Trophoblast cell (in vitro differentiated cells and primary cell): ENCODE results near the gene ATG7.
A peak's percentile ranks its signal among the peaks of the same experiment; 100 is the strongest.
"Not testable (repeated sequence)": the region's sequence is repeated elsewhere in the genome, so short reads cannot be mapped to it uniquely, and the experiment has no call there.

Experiments used
- DNase-seq, 2 donors: peaks; one replicate each; pipeline ENCODE4 v3.0.0-alpha.2; 2016
- H2AFZ ChIP-seq: 2 replicates; pipeline ENCODE4 v1.6.1; 2013; ENCODE audit warnings: low read length, moderate library complexity, mild to moderate bottlenecking; ENCODE audit not compliant: insufficient read depth, poor library complexity
- H2AK5ac ChIP-seq: 2 replicates; pipeline ENCODE4 v1.6.1; 2013; ENCODE audit warnings: mild to moderate bottlenecking, low read length
- H2BK120ac ChIP-seq: 2 replicates; pipeline ENCODE4 v1.6.1; 2013; ENCODE audit warnings: low read length, mild to moderate bottlenecking, moderate library complexity; ENCODE audit not compliant: insufficient read depth, poor library complexity
- H2BK12ac ChIP-seq: 2 replicates; pipeline ENCODE4 v1.6.1; 2013; ENCODE audit warnings: mild to moderate bottlenecking, low read length, moderate library complexity
- H2BK5ac ChIP-seq: 2 replicates; pipeline ENCODE4 v1.6.1; 2013; ENCODE audit warnings: low read length, low read depth, moderate library complexity, mild to moderate bottlenecking; ENCODE audit not compliant: poor library complexity
- H3K14ac ChIP-seq: 2 replicates; pipeline ENCODE4 v1.6.1; 2013; ENCODE audit warnings: mild to moderate bottlenecking, low read length
- H3K18ac ChIP-seq: 2 replicates; pipeline ENCODE4 v1.6.1; 2013; ENCODE audit warnings: mild to moderate bottlenecking, low read length
- H3K23ac ChIP-seq: 2 replicates; pipeline ENCODE4 v1.6.1; 2013; ENCODE audit warnings: low read length
- H3K27ac ChIP-seq: 2 replicates; pipeline ENCODE4 v1.5.1; 2013; ENCODE audit warnings: low read depth, mild to moderate bottlenecking, inconsistent platforms, low read length, moderate library complexity
- H3K27me3 ChIP-seq: 2 replicates; pipeline ENCODE4 v1.6.1; 2013; ENCODE audit warnings: inconsistent platforms, mild to moderate bottlenecking, low read length, moderate library complexity; ENCODE audit not compliant: insufficient read depth
- H3K36me3 ChIP-seq, 2 experiments: 1 replicate in 1 of 2; 2 replicates in 1 of 2; pipeline ENCODE4 v1.6.1; 2013; ENCODE audit warnings: low read length in 2 of 2, mild to moderate bottlenecking in 2 of 2, moderate library complexity in 1 of 2; ENCODE audit not compliant: insufficient read depth in 2 of 2, control insufficient read depth in 1 of 2
- H3K4ac ChIP-seq: 2 replicates; pipeline ENCODE4 v1.6.1; 2013; ENCODE audit warnings: low read depth, mild to moderate bottlenecking, low read length, moderate library complexity
- H3K4me1 ChIP-seq, 2 experiments: 1 replicate in 1 of 2; 2 replicates in 1 of 2; pipeline ENCODE4 v1.6.1; 2013; ENCODE audit warnings: low read length in 2 of 2, mild to moderate bottlenecking in 2 of 2, moderate library complexity in 1 of 2; ENCODE audit not compliant: insufficient read depth in 2 of 2, control insufficient read depth in 1 of 2
- H3K4me2 ChIP-seq: 2 replicates; pipeline ENCODE4 v1.6.1; 2013; ENCODE audit warnings: inconsistent platforms, mild to moderate bottlenecking, low read length, moderate library complexity
- H3K4me3 ChIP-seq: 2 replicates; pipeline ENCODE4 v1.5.1; 2013; ENCODE audit warnings: mild to moderate bottlenecking, low read depth, low read length, inconsistent platforms
- H3K79me1 ChIP-seq: one replicate; pipeline ENCODE4 v1.6.1; 2013; ENCODE audit warnings: low read length
- H3K79me2 ChIP-seq: 2 replicates; pipeline ENCODE4 v1.6.1; 2013; ENCODE audit warnings: low read length, mild to moderate bottlenecking; ENCODE audit not compliant: control insufficient read depth, insufficient read depth, poor library complexity
- H3K9ac ChIP-seq: 2 replicates; pipeline ENCODE4 v1.6.1; 2013; ENCODE audit warnings: mild to moderate bottlenecking, low read length
- H3K9me3 ChIP-seq: 2 replicates; pipeline ENCODE4 v1.6.1; 2013; ENCODE audit warnings: low read depth, mild to moderate bottlenecking, control low read depth, inconsistent platforms, low read length; ENCODE audit not compliant: insufficient read depth
- H4K12ac ChIP-seq: 2 replicates; pipeline ENCODE4 v1.6.1; 2013; ENCODE audit warnings: low read depth, mild to moderate bottlenecking, low read length, moderate library complexity
- H4K8ac ChIP-seq: 2 replicates; pipeline ENCODE4 v1.6.1; 2013; ENCODE audit warnings: low read depth, mild to moderate bottlenecking, low read length, moderate library complexity
- H4K91ac ChIP-seq: one replicate; pipeline ENCODE4 v1.6.1; 2013; ENCODE audit warnings: low read depth, mild to moderate bottlenecking, low read length, moderate library complexity
- WGBS: extraction: QIAGEN DNeasy Blood & Tissue Kit; methylation state at CpG from one replicate; pipeline ENCODE4 v1.1.7; 2013; ENCODE audit warnings: missing lambda C conversion rate; ENCODE audit not compliant: insufficient read length, insufficient coverage; ENCODE audit errors: extremely low coverage; 5-methylcytosine and 5-hydroxymethylcytosine counted together

The ATG7 gene

DNA sequence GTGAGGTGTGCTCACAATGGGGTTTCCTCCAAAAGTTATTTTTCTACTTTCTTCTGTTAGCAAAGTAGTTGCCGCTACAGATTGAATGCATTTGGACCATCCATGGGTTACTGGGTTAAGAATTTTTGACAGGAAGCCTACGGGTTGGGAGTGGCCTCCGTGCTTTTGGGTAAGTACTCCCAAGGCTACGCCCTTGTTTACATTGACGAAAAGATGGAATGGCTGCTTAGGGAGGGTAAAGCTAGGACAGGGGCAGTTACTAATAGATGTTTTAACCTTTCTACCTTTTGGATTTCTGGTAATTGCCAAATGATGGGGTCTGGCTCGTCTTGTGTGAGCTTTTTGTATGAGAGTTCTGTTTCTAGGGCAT lies 20.4 kb upstream of the ATG7 start:
- no peak overlapping the region for H2BK120ac ChIP-seq
- H2BK5ac ChIP-seq, result no peak overlapping the region
- no peaks in the 10 kb centered on the region for H3K9me3 ChIP-seq
- no peak overlapping the region for H3K14ac ChIP-seq
- no peak overlapping the region for H3K4ac ChIP-seq
- no peak overlapping the region for H3K18ac ChIP-seq
- no peak overlapping the region for H3K23ac ChIP-seq
- no peak overlapping the region for H4K91ac ChIP-seq
- H3K4me1 ChIP-seq, result peaks cover 3% of the 10 kb centered on the region in 2 experiments
- H3K36me3 ChIP-seq, result no peaks in the 10 kb centered on the region
- no peak for DNase-seq
- H2AFZ ChIP-seq, result no peak overlapping the region
- no peak overlapping the region for H4K12ac ChIP-seq
- H3K79me2 ChIP-seq, result no peaks in the 10 kb centered on the region
- H2BK12ac ChIP-seq, result no peak overlapping the region
- no peak overlapping the region for H3K4me3 ChIP-seq
- H4K8ac ChIP-seq, result no peak overlapping the region
- no peak overlapping the region for H2AK5ac ChIP-seq
- no peak overlapping the region for H3K4me2 ChIP-seq
- no peak overlapping the region for H3K9ac ChIP-seq
- peaks cover 11% of the 10 kb centered on the region for H3K79me1 ChIP-seq
- no peaks in the 10 kb centered on the region for H3K27me3 ChIP-seq
- peak overlapping the region; percentile 44 for H3K27ac ChIP-seq
- WGBS, result no CpG with 5 or more reads among the region's 6 CpGs

DNA sequence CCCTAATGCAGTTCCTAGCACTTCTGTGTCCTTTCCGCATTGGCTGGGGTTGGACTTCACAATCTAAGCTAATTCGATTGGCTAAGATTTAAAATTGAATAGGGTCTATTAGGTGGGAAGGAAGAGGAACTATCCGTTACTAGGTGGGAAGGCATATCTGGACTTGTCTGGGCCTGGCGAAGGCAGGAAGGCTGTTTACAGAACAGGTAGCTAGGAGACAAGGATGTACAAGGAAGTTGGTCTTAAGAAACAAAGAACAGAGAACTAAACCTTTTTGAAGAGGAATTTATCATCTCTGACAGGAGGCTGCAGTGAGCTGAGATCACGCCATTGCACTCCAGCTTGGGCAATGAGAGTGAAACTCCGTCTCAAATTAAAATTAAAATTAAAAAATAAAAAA lies 17.3 kb upstream of the ATG7 start:
- peaks cover 11% of the 10 kb centered on the region for H3K79me1 ChIP-seq
- WGBS, result no CpG with 5 or more reads among the region's 6 CpGs
- no peak overlapping the region for H4K12ac ChIP-seq
- H3K4ac ChIP-seq, result no peak overlapping the region
- no peaks in the 10 kb centered on the region for H3K27me3 ChIP-seq
- H2AK5ac ChIP-seq, result no peak overlapping the region
- peaks cover 3% of the 10 kb centered on the region in 2 experiments for H3K4me1 ChIP-seq
- no peak overlapping the region for H3K14ac ChIP-seq
- peak overlapping the region; percentile 70 for H2BK120ac ChIP-seq
- peak overlapping the region; percentile 18 for H2BK12ac ChIP-seq
- H3K36me3 ChIP-seq, result no peaks in the 10 kb centered on the region
- no peak overlapping the region for H3K23ac ChIP-seq
- H3K27ac ChIP-seq, result no peak overlapping the region
- DNase-seq, result no peak
- H3K18ac ChIP-seq, result no peak overlapping the region
- peak overlapping the region; percentile 26 for H2BK5ac ChIP-seq
- H3K9ac ChIP-seq, result no peak overlapping the region
- no peak overlapping the region for H4K91ac ChIP-seq
- H4K8ac ChIP-seq, result no peak overlapping the region
- H3K4me2 ChIP-seq, result no peak overlapping the region
- H3K79me2 ChIP-seq, result no peaks in the 10 kb centered on the region
- no peaks in the 10 kb centered on the region for H3K9me3 ChIP-seq
- no peak overlapping the region for H3K4me3 ChIP-seq
- H2AFZ ChIP-seq, result no peak overlapping the region

DNA sequence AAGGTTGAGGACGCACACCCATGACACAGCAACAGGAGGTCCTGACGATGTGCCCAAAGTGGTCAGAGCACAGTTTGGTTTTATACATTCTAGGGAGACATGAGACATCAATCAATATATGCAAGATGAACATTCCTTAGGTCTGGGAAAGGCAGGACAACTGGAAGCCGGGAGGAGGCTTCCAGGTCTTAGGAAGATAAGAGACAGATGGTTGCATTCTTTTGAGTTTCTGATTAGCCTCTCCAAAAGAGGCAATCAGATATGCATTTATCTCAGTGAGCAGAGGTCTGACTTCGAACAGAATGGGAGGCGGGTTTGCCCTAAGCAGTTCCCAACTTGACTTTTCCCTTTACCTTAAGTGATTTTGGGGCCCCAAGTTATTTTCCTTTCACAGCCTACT lies 16.7 kb upstream of the ATG7 start:
- not testable (repeated sequence) for H3K27me3 ChIP-seq, H3K9ac ChIP-seq, H2AFZ ChIP-seq, H3K36me3 ChIP-seq, H3K4me3 ChIP-seq, H3K14ac ChIP-seq, H2AK5ac ChIP-seq, H3K79me1 ChIP-seq, DNase-seq, H3K4me2 ChIP-seq, H3K4me1 ChIP-seq, H4K91ac ChIP-seq, H3K27ac ChIP-seq, H3K9me3 ChIP-seq, H3K4ac ChIP-seq, H3K18ac ChIP-seq, H4K12ac ChIP-seq, H3K23ac ChIP-seq, H3K79me2 ChIP-seq
- Histone ChIP-seq H2BK5ac (peak overlapping the region; percentile 81), H2BK12ac (peak overlapping the region; percentile 23), H4K8ac (peak overlapping the region; percentile 13), H2BK120ac (peak overlapping the region; percentile 81)
- no CpG with 5 or more reads among the region's 5 CpGs for WGBS

DNA sequence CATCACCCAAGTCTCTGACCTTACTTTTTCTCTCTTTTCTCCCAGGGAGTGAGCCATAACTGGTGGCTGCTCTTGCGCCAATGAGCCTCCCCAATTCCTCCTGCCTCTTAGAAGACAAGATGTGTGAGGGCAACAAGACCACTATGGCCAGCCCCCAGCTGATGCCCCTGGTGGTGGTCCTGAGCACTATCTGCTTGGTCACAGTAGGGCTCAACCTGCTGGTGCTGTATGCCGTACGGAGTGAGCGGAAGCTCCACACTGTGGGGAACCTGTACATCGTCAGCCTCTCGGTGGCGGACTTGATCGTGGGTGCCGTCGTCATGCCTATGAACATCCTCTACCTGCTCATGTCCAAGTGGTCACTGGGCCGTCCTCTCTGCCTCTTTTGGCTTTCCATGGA lies 13.2 kb upstream of the ATG7 start:
- Histone ChIP-seq H3K4me3 (no peak overlapping the region), H2BK12ac (no peak overlapping the region), H3K18ac (no peak overlapping the region), H3K9me3 (no peaks in the 10 kb centered on the region), H3K9ac (no peak overlapping the region), H2AFZ (no peak overlapping the region), H2BK5ac (no peak overlapping the region), H3K4me2 (no peak overlapping the region), H3K14ac (no peak overlapping the region), H3K79me2 (no peaks in the 10 kb centered on the region), H3K4ac (no peak overlapping the region), H3K27ac (no peak overlapping the region), H2AK5ac (no peak overlapping the region), H3K36me3 (no peaks in the 10 kb centered on the region), H3K79me1 (peaks cover 8% of the 10 kb centered on the region), H4K8ac (no peak overlapping the region), H2BK120ac (no peak overlapping the region), H3K4me1 (peaks cover 3% of the 10 kb centered on the region in 2 experiments), H4K91ac (no peak overlapping the region), H3K27me3 (no peaks in the 10 kb centered on the region), H4K12ac (no peak overlapping the region), H3K23ac (no peak overlapping the region)
- DNase-seq, result no peak
- WGBS, result no CpG with 5 or more reads among the region's 11 CpGs
